PFSK-1 (cell line): ENCODE results near the gene KCNIP4.

Experiments
- FOXP2 ChIP-seq: optimal IDR thresholded peaks from 2 replicates; pipeline ENCODE3; 2011; ENCODE audit warnings: borderline replicate concordance, control low read depth, inconsistent platforms; ENCODE audit not compliant: insufficient read depth; ENCODE audit errors: extremely low read length, extremely low read depth
- POLR2AphosphoS5 ChIP-seq: IDR thresholded peaks from 2 replicates; pipeline ENCODE4 v1.6.1; 2012; ENCODE audit warnings: low read depth, mild to moderate bottlenecking, control low read depth, low read length, moderate library complexity
- SIN3A ChIP-seq: IDR thresholded peaks from 2 replicates; pipeline ENCODE4 v1.6.1; 2012; ENCODE audit warnings: mild to moderate bottlenecking, low read length, moderate library complexity, borderline replicate concordance; ENCODE audit not compliant: insufficient read depth
- TAF1 ChIP-seq: IDR thresholded peaks from 2 replicates; pipeline ENCODE4 v1.6.1; 2012; ENCODE audit warnings: low read length, control low read depth, borderline replicate concordance; ENCODE audit not compliant: insufficient read depth
- TF ChIP-seq, protein P1 (sequence below), 2 experiments: IDR thresholded peaks; 2 replicates each; pipeline versions ENCODE4 v1.6.1 to v1.8.0; 2011 to 2012; ENCODE audit warnings: low read depth in 2 of 2, low read length in 2 of 2, control low read depth in 1 of 2, inconsistent platforms in 1 of 2, mild to moderate bottlenecking in 1 of 2, moderate library complexity in 1 of 2; ENCODE audit not compliant: insufficient read depth in 1 of 2

KCNIP4 gene

DNA sequence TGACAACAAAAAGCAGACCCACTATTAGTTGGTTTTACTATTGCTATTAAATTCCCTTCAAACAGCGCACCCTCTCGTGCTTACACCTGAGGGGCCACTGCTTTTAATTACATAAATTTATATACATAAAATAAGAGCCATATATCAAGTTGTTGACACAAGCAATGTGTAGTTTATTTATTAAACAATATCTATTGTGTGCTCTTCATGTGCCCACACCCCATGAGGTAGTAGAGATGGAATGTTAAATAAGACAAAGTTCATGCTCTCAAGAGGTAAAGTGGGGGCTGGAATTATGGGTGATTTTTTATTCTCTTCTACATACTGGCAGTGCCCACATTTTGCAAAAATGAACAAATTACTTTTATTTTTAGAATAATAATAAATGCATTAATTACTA lies 47.3 kb downstream of the KCNIP4 start:
- no peak for TF ChIP-seq SIN3A
- no peak for TF ChIP-seq FOXP2
- no peak for TF ChIP-seq POLR2AphosphoS5
- TF ChIP-seq TAF1 = no peak
- TF ChIP-seq, protein P1, sequence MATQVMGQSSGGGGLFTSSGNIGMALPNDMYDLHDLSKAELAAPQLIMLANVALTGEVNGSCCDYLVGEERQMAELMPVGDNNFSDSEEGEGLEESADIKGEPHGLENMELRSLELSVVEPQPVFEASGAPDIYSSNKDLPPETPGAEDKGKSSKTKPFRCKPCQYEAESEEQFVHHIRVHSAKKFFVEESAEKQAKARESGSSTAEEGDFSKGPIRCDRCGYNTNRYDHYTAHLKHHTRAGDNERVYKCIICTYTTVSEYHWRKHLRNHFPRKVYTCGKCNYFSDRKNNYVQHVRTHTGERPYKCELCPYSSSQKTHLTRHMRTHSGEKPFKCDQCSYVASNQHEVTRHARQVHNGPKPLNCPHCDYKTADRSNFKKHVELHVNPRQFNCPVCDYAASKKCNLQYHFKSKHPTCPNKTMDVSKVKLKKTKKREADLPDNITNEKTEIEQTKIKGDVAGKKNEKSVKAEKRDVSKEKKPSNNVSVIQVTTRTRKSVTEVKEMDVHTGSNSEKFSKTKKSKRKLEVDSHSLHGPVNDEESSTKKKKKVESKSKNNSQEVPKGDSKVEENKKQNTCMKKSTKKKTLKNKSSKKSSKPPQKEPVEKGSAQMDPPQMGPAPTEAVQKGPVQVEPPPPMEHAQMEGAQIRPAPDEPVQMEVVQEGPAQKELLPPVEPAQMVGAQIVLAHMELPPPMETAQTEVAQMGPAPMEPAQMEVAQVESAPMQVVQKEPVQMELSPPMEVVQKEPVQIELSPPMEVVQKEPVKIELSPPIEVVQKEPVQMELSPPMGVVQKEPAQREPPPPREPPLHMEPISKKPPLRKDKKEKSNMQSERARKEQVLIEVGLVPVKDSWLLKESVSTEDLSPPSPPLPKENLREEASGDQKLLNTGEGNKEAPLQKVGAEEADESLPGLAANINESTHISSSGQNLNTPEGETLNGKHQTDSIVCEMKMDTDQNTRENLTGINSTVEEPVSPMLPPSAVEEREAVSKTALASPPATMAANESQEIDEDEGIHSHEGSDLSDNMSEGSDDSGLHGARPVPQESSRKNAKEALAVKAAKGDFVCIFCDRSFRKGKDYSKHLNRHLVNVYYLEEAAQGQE (IDR thresholded peaks at IDR 0.05; ENCODE audit: insufficient read depth in 1 of 2, low read depth in 2 of 2, low read length in 2 of 2) = no peak

DNA sequence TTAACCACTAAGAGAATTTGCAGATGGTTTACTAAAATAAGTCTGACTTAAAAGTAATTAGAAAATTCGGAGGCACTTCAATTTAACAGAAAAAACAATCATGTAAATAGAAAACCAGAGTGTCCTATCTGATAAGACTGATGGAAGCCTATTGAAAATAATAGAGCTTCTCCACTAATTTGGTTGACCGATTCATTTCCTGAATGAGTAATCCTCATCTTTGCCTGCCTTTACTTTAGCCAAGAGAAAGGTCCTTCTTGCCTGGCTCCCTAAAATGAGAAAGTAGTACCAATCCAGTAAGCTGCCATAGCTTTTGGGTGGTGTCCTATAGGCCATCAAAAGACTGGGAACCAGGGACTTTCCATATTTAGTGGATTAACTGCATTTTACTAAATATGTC lies 48.4 kb downstream of the KCNIP4 start:
- TF ChIP-seq, protein P1 (IDR thresholded peaks at IDR 0.05; ENCODE audit: insufficient read depth in 1 of 2, low read depth in 2 of 2, low read length in 2 of 2) = no peak

DNA sequence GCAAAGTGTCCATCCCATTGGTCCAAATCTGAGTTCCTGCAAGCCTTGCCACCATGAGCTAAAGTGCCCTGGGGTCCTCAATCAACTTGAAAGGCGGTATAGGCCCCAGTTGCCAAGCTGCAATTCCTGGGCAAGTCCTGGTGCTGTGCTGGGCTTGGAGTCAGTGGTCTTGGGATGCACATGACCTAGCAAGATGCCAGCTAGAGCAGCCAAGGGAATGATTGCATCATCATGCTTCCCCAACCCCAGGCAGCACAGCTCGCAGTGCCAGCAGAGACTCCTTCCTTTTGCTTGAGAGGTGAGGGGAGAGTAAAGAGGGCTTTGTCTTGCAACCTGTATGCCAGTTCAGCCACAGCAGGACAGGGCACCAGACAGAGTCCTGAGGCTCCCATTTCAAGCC lies 50.5 kb downstream of the KCNIP4 start:
- TF ChIP-seq SIN3A (no peak), TAF1 (no peak), POLR2AphosphoS5 (no peak), FOXP2 (no peak)
- TF ChIP-seq, protein P1 (IDR thresholded peaks at IDR 0.05; ENCODE audit: insufficient read depth in 1 of 2, low read depth in 2 of 2, low read length in 2 of 2) = no peak

DNA sequence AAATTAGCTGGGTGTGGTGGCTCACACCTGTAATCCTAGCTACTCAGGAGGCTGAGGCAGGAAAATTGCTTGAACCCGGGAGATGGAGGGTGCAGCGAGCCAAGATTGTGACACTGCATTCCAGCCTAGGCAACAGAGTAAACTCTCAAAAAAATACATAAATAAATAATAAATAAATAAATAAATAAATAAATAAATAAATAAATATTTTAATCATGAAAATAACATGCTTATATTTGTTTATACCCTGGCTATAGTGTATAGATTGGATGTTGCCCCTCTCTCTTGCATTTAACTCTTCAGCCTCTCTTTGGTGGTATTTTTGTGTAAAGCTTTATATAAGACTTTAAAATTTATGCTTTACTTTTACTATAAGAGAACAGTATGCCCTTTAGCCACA lies 51.8 kb downstream of the KCNIP4 start:
- TF ChIP-seq SIN3A (no peak), FOXP2 (no peak), POLR2AphosphoS5 (no peak), TAF1 (no peak)
- TF ChIP-seq, protein P1 (IDR thresholded peaks at IDR 0.05; ENCODE audit: insufficient read depth in 1 of 2, low read depth in 2 of 2, low read length in 2 of 2) = no peak

DNA sequence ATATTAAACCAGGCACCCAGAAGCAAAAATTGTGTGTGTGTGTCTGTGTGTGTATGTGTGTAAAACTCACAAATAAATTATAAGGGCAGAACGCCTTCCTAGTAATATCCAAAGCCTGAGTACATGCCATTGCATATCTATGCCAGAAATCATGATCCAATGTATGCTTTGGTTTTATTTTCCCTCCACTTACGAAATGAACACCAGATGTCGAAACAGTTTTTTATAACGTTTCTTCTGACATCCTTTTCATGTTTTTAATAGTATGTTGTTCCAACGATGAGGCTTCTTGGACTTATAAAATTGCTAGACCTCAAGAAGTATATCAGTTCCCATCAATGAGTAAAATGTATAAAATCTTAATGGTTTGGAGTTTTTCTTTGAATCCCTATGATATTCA lies 55.4 kb downstream of the KCNIP4 start:
- TF ChIP-seq, protein P1 (IDR thresholded peaks at IDR 0.05; ENCODE audit: insufficient read depth in 1 of 2, low read depth in 2 of 2, low read length in 2 of 2) = no peak
- TF ChIP-seq SIN3A = no peak
- TF ChIP-seq POLR2AphosphoS5 = no peak
- TF ChIP-seq TAF1 = no peak
- no peak for TF ChIP-seq FOXP2
